ENCODE results near the gene GJA1. TPM values are rescaled to one million over a fixed set of nuclear protein-coding genes. Genes with fewer than 3 reads are reported as not detected.

Gene GJA1
- polyA plus RNA-seq, 4 donors = 0.89 to 88.2 (median 17.1) TPM

DNA sequence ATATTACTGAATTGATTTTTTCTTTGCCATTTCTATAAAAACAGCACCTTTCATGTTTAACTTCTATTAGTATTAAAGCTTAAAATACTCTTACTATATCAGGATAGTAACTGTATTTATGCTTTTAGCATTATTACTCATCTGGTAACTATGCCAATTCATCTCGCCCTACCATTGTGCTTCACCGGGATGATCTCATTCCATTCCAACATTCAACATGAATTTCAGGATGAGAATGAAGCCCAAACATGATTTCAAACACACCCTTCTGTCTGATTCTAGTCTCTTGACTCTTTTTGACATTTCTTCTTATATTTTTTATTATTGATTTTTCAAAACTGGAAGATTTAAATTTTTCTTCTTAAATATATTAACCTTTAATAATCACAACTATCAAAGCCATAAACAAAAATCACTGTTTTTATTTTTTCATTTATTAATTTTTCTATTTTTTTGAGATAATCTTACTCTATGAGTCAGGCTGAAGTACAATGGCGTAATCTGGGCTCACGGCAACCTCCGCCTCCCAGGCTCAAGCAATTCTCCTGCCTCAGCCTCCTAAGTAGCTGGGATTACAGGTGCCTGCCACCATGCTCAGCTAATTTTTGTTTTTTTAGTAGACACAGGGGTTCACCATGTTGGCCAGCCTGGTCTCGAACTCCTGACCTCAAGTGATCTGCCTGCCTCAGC lies 46.7 kb downstream of the GJA1 start:
- FAIRE-seq (no peak), DNase-seq (no peak)
- 87 to 90% (median 89%) methylated on average over 6 of the region's 6 CpGs for whole genome bisulfite sequencing, 3 donors
- no peaks in the 10 kb centered on the region for H3K36me3 ChIP-seq (ENCODE audit: control insufficient read depth in 3 of 3, insufficient read depth in 2 of 3, low read depth in 1 of 3, low read length in 3 of 3)
- H3K9me3 ChIP-seq (ENCODE audit: control insufficient read depth in 2 of 2, insufficient read depth in 1 of 2, low read depth in 1 of 2, low read length in 1 of 2) = no peaks in the 10 kb centered on the region
- no peak overlapping the region for H3K27ac ChIP-seq (ENCODE audit: low read depth in 1 of 3, low read length in 2 of 3)
- no peaks in the 10 kb centered on the region for H3K4me1 ChIP-seq (ENCODE audit: control insufficient read depth in 3 of 3, insufficient read depth in 2 of 3, low read depth in 1 of 3, low read length in 2 of 3)
- no peak overlapping the region for H3K4me3 ChIP-seq (ENCODE audit: low read depth in 1 of 3, low read length in 3 of 3)
- H3K27me3 ChIP-seq (ENCODE audit: control insufficient read depth in 3 of 3, insufficient read depth in 3 of 3, low read length in 3 of 3) = no peaks in the 10 kb centered on the region

GRCh38 chr6:121482751-121483150 lies 47.3 kb downstream of the GJA1 start:
- no peak for DNase-seq
- no peak for FAIRE-seq
- H3K27me3 ChIP-seq (ENCODE audit: control insufficient read depth in 3 of 3, insufficient read depth in 3 of 3, low read length in 3 of 3) = no peaks in the 10 kb centered on the region
- no peaks in the 10 kb centered on the region for H3K36me3 ChIP-seq (ENCODE audit: control insufficient read depth in 3 of 3, insufficient read depth in 2 of 3, low read depth in 1 of 3, low read length in 3 of 3)
- H3K27ac ChIP-seq (ENCODE audit: low read depth in 1 of 3, low read length in 2 of 3) = no peak overlapping the region
- H3K9me3 ChIP-seq (ENCODE audit: control insufficient read depth in 2 of 2, insufficient read depth in 1 of 2, low read depth in 1 of 2, low read length in 1 of 2) = no peaks in the 10 kb centered on the region
- no peak overlapping the region for H3K4me3 ChIP-seq (ENCODE audit: low read depth in 1 of 3, low read length in 3 of 3)
- no peaks in the 10 kb centered on the region for H3K4me1 ChIP-seq (ENCODE audit: control insufficient read depth in 3 of 3, insufficient read depth in 2 of 3, low read depth in 1 of 3, low read length in 2 of 3)

DNA sequence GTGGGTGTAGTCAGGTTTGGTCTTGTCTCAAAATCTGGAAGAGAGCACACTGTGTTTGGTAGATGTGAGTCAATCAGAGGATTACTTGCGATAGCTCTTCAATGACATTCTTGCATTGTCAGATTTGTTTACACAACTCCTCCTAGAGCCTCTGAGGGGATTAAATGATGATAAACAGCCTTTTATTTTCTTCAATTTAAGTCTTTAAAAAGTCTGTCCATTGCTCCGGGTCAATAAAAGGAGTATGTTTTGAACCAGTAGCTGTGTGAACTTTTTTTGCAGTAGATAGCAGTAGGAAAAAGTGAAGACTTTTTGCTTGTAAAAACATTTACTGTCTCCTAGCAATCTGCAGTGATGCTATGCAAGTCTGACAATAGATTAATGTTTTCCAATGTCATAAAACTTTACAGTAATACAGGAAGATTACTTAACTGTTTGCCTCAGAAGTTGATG lies 49.9 kb downstream of the GJA1 start:
- peak in 1 of 2 donors; percentile 10 for DNase-seq
- WGBS, 3 donors = 20 to 41% (median 35%) methylated on average over 2 of the region's 2 CpGs
- no peak overlapping the region for H3K4me3 ChIP-seq (ENCODE audit: low read depth in 1 of 3, low read length in 3 of 3)
- FAIRE-seq = no peak
- H3K4me1 ChIP-seq (ENCODE audit: control insufficient read depth in 3 of 3, insufficient read depth in 2 of 3, low read depth in 1 of 3, low read length in 2 of 3) = no peaks in the 10 kb centered on the region
- H3K27ac ChIP-seq (ENCODE audit: low read depth in 1 of 3, low read length in 2 of 3) = no peak overlapping the region
- H3K36me3 ChIP-seq (ENCODE audit: control insufficient read depth in 3 of 3, insufficient read depth in 2 of 3, low read depth in 1 of 3, low read length in 3 of 3) = no peaks in the 10 kb centered on the region
- H3K27me3 ChIP-seq (ENCODE audit: control insufficient read depth in 3 of 3, insufficient read depth in 3 of 3, low read length in 3 of 3) = no peaks in the 10 kb centered on the region
- H3K9me3 ChIP-seq (ENCODE audit: control insufficient read depth in 2 of 2, insufficient read depth in 1 of 2, low read depth in 1 of 2, low read length in 1 of 2) = no peaks in the 10 kb centered on the region

GRCh38 chr6:121491576-121491975 lies 56.1 kb downstream of the GJA1 start:
- no peak overlapping the region for H3K27ac ChIP-seq (ENCODE audit: low read depth in 1 of 3, low read length in 2 of 3)
- FAIRE-seq = no peak
- no peaks in the 10 kb centered on the region for H3K4me1 ChIP-seq (ENCODE audit: control insufficient read depth in 3 of 3, insufficient read depth in 2 of 3, low read depth in 1 of 3, low read length in 2 of 3)
- H3K4me3 ChIP-seq (ENCODE audit: low read depth in 1 of 3, low read length in 3 of 3) = no peak overlapping the region
- H3K27me3 ChIP-seq (ENCODE audit: control insufficient read depth in 3 of 3, insufficient read depth in 3 of 3, low read length in 3 of 3) = no peaks in the 10 kb centered on the region
- 18 to 65% (median 55%) methylated on average over 1 of the region's 1 CpG for WGBS, 3 donors
- DNase-seq = no peak
- no peaks in the 10 kb centered on the region for H3K36me3 ChIP-seq (ENCODE audit: control insufficient read depth in 3 of 3, insufficient read depth in 2 of 3, low read depth in 1 of 3, low read length in 3 of 3)
- H3K9me3 ChIP-seq (ENCODE audit: control insufficient read depth in 2 of 2, insufficient read depth in 1 of 2, low read depth in 1 of 2, low read length in 1 of 2) = no peaks in the 10 kb centered on the region

DNA sequence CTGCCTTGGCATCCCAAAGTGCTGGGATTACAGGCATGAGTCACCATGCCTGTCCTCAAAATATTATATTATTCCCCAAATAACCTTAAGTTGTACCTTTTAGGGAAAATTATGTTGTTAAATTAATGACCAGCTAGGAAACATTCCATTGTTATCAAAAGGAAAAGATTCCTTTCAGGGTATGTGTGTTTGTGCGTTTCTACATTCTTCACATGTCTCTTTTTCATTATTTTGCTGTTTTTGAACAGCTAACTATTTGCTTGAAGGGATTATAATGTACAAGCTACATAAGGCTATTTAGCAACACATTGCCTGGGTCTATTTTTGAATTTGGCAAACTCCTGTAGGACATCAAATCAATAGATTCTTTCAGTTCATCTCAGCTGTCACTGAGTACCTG lies 57.1 kb downstream of the GJA1 start:
- WGBS, 3 donors = 85 to 87% (median 87%) methylated on average over 1 of the region's 1 CpG
- no peaks in the 10 kb centered on the region for H3K4me1 ChIP-seq (ENCODE audit: control insufficient read depth in 3 of 3, insufficient read depth in 2 of 3, low read depth in 1 of 3, low read length in 2 of 3)
- no peak overlapping the region for H3K27ac ChIP-seq (ENCODE audit: low read depth in 1 of 3, low read length in 2 of 3)
- H3K4me3 ChIP-seq (ENCODE audit: low read depth in 1 of 3, low read length in 3 of 3) = no peak overlapping the region
- no peak for FAIRE-seq
- no peak for DNase-seq
- no peaks in the 10 kb centered on the region for H3K9me3 ChIP-seq (ENCODE audit: control insufficient read depth in 2 of 2, insufficient read depth in 1 of 2, low read depth in 1 of 2, low read length in 1 of 2)
- no peaks in the 10 kb centered on the region for H3K27me3 ChIP-seq (ENCODE audit: control insufficient read depth in 3 of 3, insufficient read depth in 3 of 3, low read length in 3 of 3)
- H3K36me3 ChIP-seq (ENCODE audit: control insufficient read depth in 3 of 3, insufficient read depth in 2 of 3, low read depth in 1 of 3, low read length in 3 of 3) = no peaks in the 10 kb centered on the region

DNA sequence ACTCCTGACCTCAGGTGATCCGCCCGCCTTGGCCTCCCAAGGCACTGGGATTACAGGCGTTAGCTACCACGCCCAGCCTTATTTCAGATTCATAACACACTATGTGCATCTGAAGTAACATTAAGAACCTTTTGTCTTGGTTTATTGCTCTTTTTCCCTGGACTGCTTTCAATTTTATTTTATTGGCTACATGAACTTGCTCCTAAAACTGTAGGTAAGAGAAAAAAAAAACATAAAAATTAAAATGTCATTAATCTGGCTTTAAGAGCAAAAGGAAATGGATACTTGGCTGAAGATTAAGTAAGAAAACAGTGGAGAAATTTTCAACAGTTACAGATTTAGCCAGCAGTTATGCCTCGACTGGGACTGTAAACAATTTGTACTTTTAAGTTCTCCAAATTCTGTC lies 62.5 kb downstream of the GJA1 start:
- Histone ChIP-seq H3K36me3 (ENCODE audit: control insufficient read depth in 3 of 3, insufficient read depth in 2 of 3, low read depth in 1 of 3, low read length in 3 of 3) (no peaks in the 10 kb centered on the region), H3K9me3 (ENCODE audit: control insufficient read depth in 2 of 2, insufficient read depth in 1 of 2, low read depth in 1 of 2, low read length in 1 of 2) (no peaks in the 10 kb centered on the region), H3K27me3 (ENCODE audit: control insufficient read depth in 3 of 3, insufficient read depth in 3 of 3, low read length in 3 of 3) (no peaks in the 10 kb centered on the region), H3K27ac (ENCODE audit: low read depth in 1 of 3, low read length in 2 of 3) (no peak overlapping the region), H3K4me3 (ENCODE audit: low read depth in 1 of 3, low read length in 3 of 3) (no peak overlapping the region), H3K4me1 (ENCODE audit: control insufficient read depth in 3 of 3, insufficient read depth in 2 of 3, low read depth in 1 of 3, low read length in 2 of 3) (no peaks in the 10 kb centered on the region)
- whole genome bisulfite sequencing, 3 donors = 49 to 69% (median 54%) methylated on average over 5 of the region's 5 CpGs
- FAIRE-seq (no peak), DNase-seq (no peak)

DNA sequence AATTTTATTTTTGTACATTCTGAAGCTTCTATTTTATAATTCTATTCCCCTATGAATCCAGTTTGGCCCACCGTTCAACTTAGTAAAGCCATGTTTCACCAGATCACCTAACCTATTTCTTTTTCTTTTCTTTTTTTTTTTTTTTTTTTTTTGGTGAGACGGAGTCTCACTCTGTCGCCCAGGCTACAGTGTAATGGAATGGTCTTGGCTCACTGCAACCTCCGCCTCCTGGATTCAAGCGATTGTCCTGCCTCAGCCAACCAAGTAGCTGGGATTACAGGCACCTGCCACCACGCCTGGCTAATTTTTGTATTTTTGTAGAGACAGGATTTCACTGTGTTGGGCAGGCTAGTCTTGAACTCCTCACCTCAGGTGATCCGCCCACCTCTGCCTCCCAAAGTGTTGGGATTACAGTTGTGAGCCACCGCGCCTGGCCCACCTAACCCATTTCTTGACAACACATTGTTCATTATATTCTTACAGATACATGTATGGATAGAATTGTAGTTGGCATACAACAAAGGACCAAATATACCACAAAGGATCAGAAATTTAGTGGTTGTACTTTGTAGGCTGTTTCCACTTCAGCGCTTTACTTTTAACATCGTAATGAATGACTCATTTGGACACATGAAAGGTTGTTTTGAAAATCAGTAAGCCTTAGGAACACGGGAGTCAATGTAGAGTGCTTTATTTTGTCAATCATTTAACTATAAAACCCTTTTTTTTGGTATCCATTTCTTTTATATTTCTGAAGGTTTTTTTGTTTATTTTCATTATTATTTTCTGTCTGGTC lies 63.2 kb downstream of the GJA1 start:
- Histone ChIP-seq H3K27me3 (ENCODE audit: control insufficient read depth in 3 of 3, insufficient read depth in 3 of 3, low read length in 3 of 3) (no peaks in the 10 kb centered on the region), H3K27ac (ENCODE audit: low read depth in 1 of 3, low read length in 2 of 3) (no peak overlapping the region), H3K4me3 (ENCODE audit: low read depth in 1 of 3, low read length in 3 of 3) (no peak overlapping the region), H3K36me3 (ENCODE audit: control insufficient read depth in 3 of 3, insufficient read depth in 2 of 3, low read depth in 1 of 3, low read length in 3 of 3) (no peaks in the 10 kb centered on the region), H3K4me1 (ENCODE audit: control insufficient read depth in 3 of 3, insufficient read depth in 2 of 3, low read depth in 1 of 3, low read length in 2 of 3) (no peaks in the 10 kb centered on the region), H3K9me3 (ENCODE audit: control insufficient read depth in 2 of 2, insufficient read depth in 1 of 2, low read depth in 1 of 2, low read length in 1 of 2) (no peaks in the 10 kb centered on the region)
- 70 to 89% (median 84%) methylated on average over 12 of the region's 12 CpGs for WGBS, 3 donors
- DNase-seq = no peak
- no peak for FAIRE-seq
